ENCODE data around the gene BTNL2.

GRCh38 chr6:32427934-32428474 lies 21.0 kb upstream of the BTNL2 start:
- no peak for TF ChIP-seq ZNF384 (IDR thresholded peaks at IDR 0.05)
- no peak for TF ChIP-seq SUZ12 (IDR thresholded peaks at IDR 0.05)
- TF ChIP-seq PKNOX1 (IDR thresholded peaks at IDR 0.05) = no peak
- no peak for TF ChIP-seq NFRKB (IDR thresholded peaks at IDR 0.05)
- no peak for TF ChIP-seq TARDBP (IDR thresholded peaks at IDR 0.05)
- no peak for TF ChIP-seq FOXK2 (IDR thresholded peaks at IDR 0.05)
- no peak for TF ChIP-seq FOXM1 (IDR thresholded peaks at IDR 0.05; ENCODE audit: borderline replicate concordance)
- TF ChIP-seq ARNT (IDR thresholded peaks at IDR 0.05) = no peak
- TF ChIP-seq ELF4 (IDR thresholded peaks at IDR 0.05) = no peak
- no peak for TF ChIP-seq L3MBTL2 (conservative IDR thresholded peaks at IDR 0.05)
- TF ChIP-seq SP1 (IDR thresholded peaks at IDR 0.05) = no peak
- no peak for TF ChIP-seq BHLHE40 (IDR thresholded peaks at IDR 0.05; ENCODE audit: borderline replicate concordance)
- no peak for TF ChIP-seq FOXA1 (IDR thresholded peaks at IDR 0.05)
